H1 (cell line): ENCODE measurements around the gene ANKRD29. TPM values are rescaled to one million over a fixed set of nuclear protein-coding genes. Genes with fewer than 3 reads are reported as not detected.

ENCODE experiments used
- CTCF ChIA-PET: fragments of 300-600 bp; sonication (Branson Sonifier 250); formaldehyde crosslinking; loops from one replicate; lab custom pipeline; 2021; ENCODE audit not compliant: partially characterized antibody; lab: Charles Lee
- POLR2A ChIA-PET: fragments of 300-600 bp; sonication (Branson Sonifier 250); formaldehyde crosslinking; loops from one replicate; lab custom pipeline; 2021; ENCODE audit warnings: inconsistent platforms; ENCODE audit not compliant: partially characterized antibody; lab: Charles Lee
- DNase-seq, 2 experiments: peaks; one replicate each; pipeline versions ENCODE4 v3.0.0 to v3.0.0-alpha.2; 2010 to 2022; ENCODE audit warnings: low spot score in 2 of 2, low read depth in 1 of 2, mixed read lengths in 1 of 2
- FAIRE-seq: peaks from 2 replicates; lab custom pipeline; 2011; peaks lifted over from hg19 to GRCh38; lab: Jason Lieb, UNC
- H2AFZ ChIP-seq: 2 replicates; pipeline ENCODE4 v1.8.1; 2012; ENCODE audit warnings: low read length, inconsistent platforms
- H2AK5ac ChIP-seq: 2 replicates; pipeline ENCODE4 v1.6.1; 2013; ENCODE audit warnings: low read depth, low read length
- H2BK120ac ChIP-seq: replicated peaks from 2 replicates; pipeline ENCODE3; 2013; ENCODE audit warnings: low read depth, low read length, inconsistent platforms
- H2BK12ac ChIP-seq: 2 replicates; pipeline ENCODE4 v1.6.1; 2013; ENCODE audit warnings: low read depth, low read length
- H2BK15ac ChIP-seq: 2 replicates; pipeline ENCODE4 v1.6.1; 2013; ENCODE audit warnings: low read length
- H2BK20ac ChIP-seq: 2 replicates; pipeline ENCODE4 v1.6.1; 2013; ENCODE audit warnings: low read length
- H2BK5ac ChIP-seq: 2 replicates; pipeline ENCODE4 v1.6.1; 2013; ENCODE audit warnings: low read depth, low read length
- H3K14ac ChIP-seq: 2 replicates; pipeline ENCODE4 v1.6.1; 2013; ENCODE audit warnings: inconsistent platforms; ENCODE audit not compliant: insufficient read length
- H3K18ac ChIP-seq: 2 replicates; pipeline ENCODE4 v1.6.1; 2013; ENCODE audit warnings: low read length; ENCODE audit errors: extremely low read depth
- H3K23ac ChIP-seq: 2 replicates; pipeline ENCODE4 v1.6.1; 2013; ENCODE audit warnings: inconsistent platforms; ENCODE audit not compliant: insufficient read length
- H3K23me2 ChIP-seq: 2 replicates; pipeline ENCODE4 v1.6.1; 2013; ENCODE audit warnings: low read depth, low read length
- H3K27ac ChIP-seq: 2 replicates; pipeline ENCODE4 v1.6.1; 2011; ENCODE audit warnings: low read depth, low read length, inconsistent platforms
- H3K27me3 ChIP-seq, 4 experiments: replicated peaks in 1 of 4; 1 replicate in 1 of 4; 2 replicates in 3 of 4; pipeline versions ENCODE4 v1.6.1 to v1.8.1; 2011 to 2013; ENCODE audit warnings: low read length in 3 of 4, mild to moderate bottlenecking in 3 of 4, inconsistent platforms in 2 of 4, mixed read lengths in 2 of 4, moderate library complexity in 1 of 4; ENCODE audit not compliant: control insufficient read depth in 3 of 4, insufficient read depth in 3 of 4; ENCODE audit errors: extremely low read depth in 1 of 4
- H3K36me3 ChIP-seq, 4 experiments: 2 replicates each; pipeline versions ENCODE4 v1.6.1 to v1.8.1; 2011 to 2013; ENCODE audit warnings: mild to moderate bottlenecking in 4 of 4, low read length in 3 of 4, moderate library complexity in 2 of 4, control low read depth in 1 of 4, inconsistent platforms in 1 of 4; ENCODE audit not compliant: insufficient read depth in 4 of 4, control insufficient read depth in 2 of 4
- H3K4ac ChIP-seq: replicated peaks from 2 replicates; pipeline ENCODE3; 2013; ENCODE audit warnings: low read length, low read depth, mixed read lengths, inconsistent platforms; ENCODE audit not compliant: insufficient read length
- H3K4me1 ChIP-seq, 4 experiments: replicated peaks in 1 of 4; 1 replicate in 1 of 4; 2 replicates in 3 of 4; pipeline versions ENCODE4 v1.6.1 to v1.8.1; 2011 to 2013; ENCODE audit warnings: low read length in 3 of 4, inconsistent platforms in 2 of 4, mixed read lengths in 1 of 4; ENCODE audit not compliant: insufficient read depth in 4 of 4, control insufficient read depth in 3 of 4
- H3K4me2 ChIP-seq, 2 experiments: 2 replicates each; pipeline versions ENCODE4 v1.6.1 to v1.8.1; 2011 to 2013; ENCODE audit warnings: low read depth in 2 of 2, low read length in 2 of 2, control low read depth in 1 of 2, inconsistent platforms in 1 of 2, mild to moderate bottlenecking in 1 of 2; ENCODE audit not compliant: insufficient read depth in 1 of 2
- H3K4me3 ChIP-seq, 4 experiments: fragments of 200-600, 300-600 bp in 1 of 4; sonication (generic), shearing (Covaris generic), sonication (Bioruptor Twin) in 1 of 4; 2 replicates each; pipeline versions ENCODE4 v1.5.1 to v1.8.1; 2011 to 2016; ENCODE audit warnings: low read length in 4 of 4, low read depth in 3 of 4, control low read depth in 2 of 4, inconsistent platforms in 2 of 4, mild to moderate bottlenecking in 2 of 4, mixed read lengths in 1 of 4, moderate library complexity in 1 of 4; ENCODE audit not compliant: insufficient read depth in 2 of 4; ENCODE audit errors: extremely low read depth in 1 of 4
- H3K56ac ChIP-seq: replicated peaks from 2 replicates; pipeline ENCODE3; 2013; ENCODE audit warnings: low read depth, mild to moderate bottlenecking, mixed read lengths, low read length, inconsistent platforms; ENCODE audit not compliant: insufficient read length
- H3K79me1 ChIP-seq: 2 replicates; pipeline ENCODE4 v1.6.1; 2013; ENCODE audit warnings: low read depth, low read length, control low read depth
- H3K79me2 ChIP-seq, 2 experiments: 2 replicates each; pipeline versions ENCODE4 v1.6.1 to v1.8.1; 2012 to 2013; ENCODE audit warnings: low read length in 2 of 2, mild to moderate bottlenecking in 2 of 2, inconsistent platforms in 1 of 2; ENCODE audit not compliant: insufficient read depth in 2 of 2, control insufficient read depth in 1 of 2
- H3K9ac ChIP-seq, 4 experiments: replicated peaks in 1 of 4; 1 replicate in 1 of 4; 2 replicates in 3 of 4; pipeline versions ENCODE4 v1.6.1 to v1.8.1; 2011 to 2013; ENCODE audit warnings: low read depth in 3 of 4, low read length in 3 of 4, control low read depth in 2 of 4, mild to moderate bottlenecking in 2 of 4, moderate library complexity in 2 of 4, inconsistent platforms in 1 of 4; ENCODE audit errors: extremely low read depth in 1 of 4
- H3K9me3 ChIP-seq, 2 experiments: 2 replicates each; pipeline versions ENCODE4 v1.6.1 to v1.8.1; 2012 to 2013; ENCODE audit warnings: mild to moderate bottlenecking in 2 of 2, moderate library complexity in 2 of 2, control low read depth in 1 of 2, inconsistent platforms in 1 of 2, low read depth in 1 of 2, low read length in 1 of 2, mixed read lengths in 1 of 2; ENCODE audit not compliant: insufficient read depth in 2 of 2
- H4K20me1 ChIP-seq, 2 experiments: replicated peaks in 1 of 2; 2 replicates each; pipeline versions ENCODE3 to v1.8.1; 2011 to 2013; ENCODE audit warnings: inconsistent platforms in 2 of 2, low read length in 2 of 2, mild to moderate bottlenecking in 1 of 2; ENCODE audit not compliant: insufficient read depth in 2 of 2, control insufficient read depth in 1 of 2
- H4K5ac ChIP-seq: 2 replicates; pipeline ENCODE4 v1.6.1; 2013; ENCODE audit warnings: low read length, low read depth, mixed read lengths, inconsistent platforms; ENCODE audit not compliant: insufficient read length
- H4K8ac ChIP-seq: 2 replicates; pipeline ENCODE4 v1.8.0; 2013; ENCODE audit warnings: mild to moderate bottlenecking, moderate library complexity, low read length, inconsistent platforms; ENCODE audit not compliant: insufficient read depth; ENCODE audit errors: extremely low read depth
- H4K91ac ChIP-seq: replicated peaks from 2 replicates; pipeline ENCODE3; 2013; ENCODE audit warnings: low read length, mixed read lengths, inconsistent platforms; ENCODE audit not compliant: insufficient read length
- ATF2 ChIP-seq: IDR thresholded peaks from 2 replicates; pipeline ENCODE4 v1.6.1; 2012; ENCODE audit warnings: low read length, inconsistent platforms
- CHD2 ChIP-seq: IDR thresholded peaks from 2 replicates; pipeline ENCODE4 v1.6.1; 2012; ENCODE audit warnings: low read length, improper control_type of control experiment
- CTCF ChIP-seq, 3 experiments: IDR thresholded peaks; 1 replicate in 2 of 3; 2 replicates in 1 of 3; pipeline versions ENCODE4 v1.5.1 to v1.6.1; 2011; ENCODE audit warnings: low read length in 3 of 3, mild to moderate bottlenecking in 3 of 3, inconsistent platforms in 2 of 3, low read depth in 1 of 3, moderate library complexity in 1 of 3; ENCODE audit not compliant: insufficient read depth in 1 of 3; ENCODE audit errors: control extremely low read depth in 1 of 3
- NANOG ChIP-seq: IDR thresholded peaks from 2 replicates; pipeline ENCODE4 v1.6.1; 2011; ENCODE audit warnings: low read length, low read depth, mild to moderate bottlenecking, inconsistent platforms; ENCODE audit not compliant: insufficient read depth, poor library complexity, severe bottlenecking
- NRF1 ChIP-seq: IDR thresholded peaks from 2 replicates; pipeline ENCODE4 v1.6.1; 2011; ENCODE audit warnings: mild to moderate bottlenecking, low read depth, low read length, improper control_type of control experiment
- WGBS, 2 experiments: shearing (Covaris generic) in 1 of 2; methylation state at CpG; one replicate each; pipeline versions ENCODE4 v1.1.6 to v1.1.7; 2013 to 2015; ENCODE audit warnings: low lambda C conversion rate in 2 of 2, mixed read lengths in 2 of 2, inconsistent platforms in 1 of 2, low coverage in 1 of 2, missing lambda C conversion rate in 1 of 2; ENCODE audit not compliant: insufficient replicate concordance in 2 of 2, insufficient coverage in 1 of 2, insufficient read length in 1 of 2; ENCODE audit errors: extremely low coverage in 1 of 2, missing lambda C conversion rate in 1 of 2; 5-methylcytosine and 5-hydroxymethylcytosine counted together
- polyA plus RNA-seq, 7 experiments: library from polyadenylated mRNA; depleted of rRNA in 3 of 7; stranded (reverse) in 5 of 7; unstranded in 2 of 7; fragments of >200 nt in 5 of 7; fragments of 200-250 nt in 2 of 7; gene quantifications; 1 replicate in 5 of 7; 2 replicates in 1 of 7; 4 replicates in 1 of 7; pipeline versions ENCODE4 v1.2.1 to v1.2.3, GENCODE V29; 2011 to 2013; ENCODE audit warnings: missing spikeins in 2 of 7, mixed read lengths in 2 of 7
- total RNA-seq: library from RNA; stranded (reverse); fragmentation: NEBNext Ultra II Directional; extraction: Animal tissue kit (Norgen Biotek cat#: 25700); gene quantifications from 2 replicates; pipeline ENCODE4 v1.2.1, GENCODE V29; 2021

The ANKRD29 gene
- total and polyA plus RNA-seq, 2 of the 8 experiments (the other 6 are each of a cell fraction or from before 2014, with no cell fraction given) = 3.0 to 7.3 TPM

- no peak overlapping the region for H3K14ac ChIP-seq
- H4K91ac ChIP-seq = no peak overlapping the region
- FAIRE-seq = no peak
- no peak overlapping the region for H3K4ac ChIP-seq
- peaks cover 0 to 8% (median 6%) of the 10 kb centered on the region in 4 experiments; a peak in 5 of 7 replicates for H3K27me3 ChIP-seq
- no peak for DNase-seq
- H4K5ac ChIP-seq = no peak overlapping the region
- no peak overlapping the region for H3K23ac ChIP-seq
- no peak overlapping the region for H3K56ac ChIP-seq
- H2AK5ac ChIP-seq = no peak overlapping the region
- no peak overlapping the region for H3K18ac ChIP-seq
- TF ChIP-seq CTCF (IDR thresholded peaks at IDR 0.05; ENCODE audit: control extremely low read depth in 1 of 3, insufficient read depth in 1 of 3, low read depth in 1 of 3, low read length in 3 of 3) = no peak
- TF ChIP-seq ATF2 = no peak
- TF ChIP-seq CHD2 = no peak
- no peak for TF ChIP-seq NANOG
- no peak for TF ChIP-seq NRF1
- H4K20me1 ChIP-seq = peaks cover 0 to 2% of the 10 kb centered on the region in 2 experiments
- no peak overlapping the region for H2BK5ac ChIP-seq
- H2BK15ac ChIP-seq = no peak overlapping the region
- H3K9ac ChIP-seq = no peak overlapping the region
- no peaks in the 10 kb centered on the region for H3K79me2 ChIP-seq
- no peaks in the 10 kb centered on the region for H3K9me3 ChIP-seq
- peaks cover 2 to 13% (median 8%) of the 10 kb centered on the region in 4 experiments; a peak in 5 of 7 replicates for H3K4me1 ChIP-seq
- ChIA-PET CTCF (interaction anchor here (0.9 to 1.0 kb wide), 3 partner anchors 32 to 285 kb away, joined by 3 to 4 read pairs (median 3); no protein-coding TSS in a partner anchor), POLR2A (interaction anchor here (1.0 kb wide), 1 partner anchor 11 kb away, joined by 4 read pairs; no protein-coding TSS in a partner anchor)
- no peaks in the 10 kb centered on the region for H3K79me1 ChIP-seq
- no peak overlapping the region for H2AFZ ChIP-seq
- H3K4me2 ChIP-seq = no peak overlapping the region
- H2BK20ac ChIP-seq = no peak overlapping the region
- H3K23me2 ChIP-seq = peaks cover 10% of the 10 kb centered on the region
- H4K8ac ChIP-seq = no peak overlapping the region
- no peak overlapping the region for H3K4me3 ChIP-seq
- H2BK120ac ChIP-seq = no peak overlapping the region
- no peak overlapping the region for H2BK12ac ChIP-seq
- no peaks in the 10 kb centered on the region for H3K36me3 ChIP-seq
- WGBS, 2 experiments = 87% methylated on average over 6 of the region's 6 CpGs; no CpG with 5 or more reads in 1 of the 2 experiments
- no peak overlapping the region for H3K27ac ChIP-seq
Measured at GRCh38 chr18:23664674-23665073, 2.0 kb upstream of the ANKRD29 start.
